AG10803 (cell line): ENCODE results near the gene PRKAG2.

ENCODE experiments used
- DNase-seq: peaks from one replicate; pipeline ENCODE4 v3.0.0; 2010; ENCODE audit warnings: low read depth
- H3K4me3 ChIP-seq: 2 replicates; pipeline ENCODE4 v1.5.1; 2011; ENCODE audit warnings: mild to moderate bottlenecking, low read length, control low read depth
- CTCF ChIP-seq: conservative IDR thresholded peaks from 2 replicates; pipeline ENCODE4 v1.5.1; 2011; ENCODE audit warnings: mild to moderate bottlenecking, low read length, control low read depth, inconsistent platforms

Gene PRKAG2

DNA sequence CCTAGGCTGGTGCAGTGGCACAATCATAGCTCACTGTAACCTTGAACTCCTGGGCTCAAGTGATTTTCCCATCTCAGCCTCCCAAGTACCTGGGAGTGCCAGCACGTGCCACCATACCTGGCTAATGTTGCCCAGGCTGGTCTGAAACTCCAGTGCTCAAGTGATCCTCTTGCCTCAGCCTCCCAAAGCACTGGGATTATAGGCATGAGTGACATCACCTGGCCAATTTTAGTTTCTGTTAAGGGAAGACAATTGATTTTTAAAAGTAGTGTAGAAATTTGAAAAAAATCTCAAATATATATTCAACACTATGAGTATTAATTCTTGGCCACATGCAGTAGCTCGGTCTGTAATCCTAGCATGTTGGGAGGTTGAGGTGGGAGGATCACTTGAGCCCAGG lies 235.3 kb downstream of the PRKAG2 start:
- no peak overlapping the region for H3K4me3 ChIP-seq
- TF ChIP-seq CTCF, result no peak
- no peak for DNase-seq

DNA sequence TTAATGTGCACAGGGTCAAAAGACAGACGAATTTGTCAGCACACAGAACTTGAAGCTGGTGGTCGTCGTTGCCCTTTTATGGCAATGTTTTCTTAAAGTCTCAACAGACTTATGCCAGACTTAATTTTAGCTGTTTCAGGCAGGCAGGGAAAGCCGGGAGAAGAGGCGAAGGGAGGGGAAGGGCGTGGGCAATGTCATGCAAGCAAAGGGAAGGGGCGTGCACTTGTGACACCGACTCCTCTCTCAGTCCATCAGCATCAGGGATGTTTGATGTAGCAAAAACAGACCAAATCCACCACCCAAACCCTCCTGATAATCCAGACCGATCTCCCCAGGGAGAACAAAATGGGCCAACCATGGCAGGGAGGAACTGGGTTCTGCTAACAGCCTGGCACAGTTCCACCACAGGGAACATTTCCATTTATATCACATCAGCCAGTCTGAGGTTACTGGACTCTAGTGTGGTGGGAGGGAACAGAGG lies 239.1 kb downstream of the PRKAG2 start:
- peak; percentile 31 for DNase-seq
- TF ChIP-seq CTCF, result no peak
- H3K4me3 ChIP-seq, result no peak overlapping the region

- no peak for DNase-seq
- H3K4me3 ChIP-seq, result no peak overlapping the region
- TF ChIP-seq CTCF, result no peak
Measured at GRCh38 chr7:151634643-151635042, 242.3 kb downstream of the PRKAG2 start.

- H3K4me3 ChIP-seq, result no peak overlapping the region
- no peak for TF ChIP-seq CTCF
- no peak for DNase-seq
Measured at GRCh38 chr7:151633516-151633812, 243.5 kb downstream of the PRKAG2 start.

GRCh38 chr7:151632750-151633515 lies 244.0 kb downstream of the PRKAG2 start:
- H3K4me3 ChIP-seq, result peak overlapping the region; percentile 46
- TF ChIP-seq CTCF, result no peak

GRCh38 chr7:151631953-151632749 lies 244.8 kb downstream of the PRKAG2 start:
- peak overlapping the region; percentile 93 for H3K4me3 ChIP-seq
- TF ChIP-seq CTCF, result 0 out of 2 replicates have a peak, but pooled peaks have one; percentile 18
- peak; percentile 80 for DNase-seq

More at GRCh38 chr7:151632750-151633515, 244.0 kb downstream of the PRKAG2 start:
- DNase-seq, result peak; percentile 56

DNA sequence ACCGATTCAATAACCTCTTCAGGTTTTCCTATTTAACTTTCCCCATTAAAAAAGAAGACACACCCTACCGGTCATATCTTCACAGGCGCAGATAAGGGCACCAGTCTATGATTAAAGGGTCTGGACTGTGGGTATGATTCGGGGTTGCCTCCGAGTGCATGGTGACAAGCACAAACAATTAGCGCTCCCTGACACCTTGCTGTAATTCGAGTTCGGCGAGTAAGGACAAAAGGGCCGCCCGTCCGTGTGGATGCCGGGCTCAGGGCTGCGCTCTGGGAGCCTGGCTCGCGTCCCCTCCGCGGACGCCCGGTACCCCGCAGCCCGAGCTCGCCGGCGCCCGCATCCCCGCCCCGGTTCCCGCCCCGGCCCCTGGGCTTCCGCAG lies 245.4 kb downstream of the PRKAG2 start:
- peak overlapping the region; percentile 93 for H3K4me3 ChIP-seq
- no peak for DNase-seq
- TF ChIP-seq CTCF, result peak; percentile 32
